CD4-positive, alpha-beta T cell treated with Interleukin-1 beta for 1 hour (primary cell): ENCODE data around the gene UBR4.

Experiments used
- DNase-seq, 2 donors: peaks; one replicate each; pipeline ENCODE4 v3.0.0-alpha.2; 2020 to 2022

Gene UBR4

GRCh38 chr1:19187852-19188251 is 22.2 kb downstream of the UBR4 start:
- no peak for DNase-seq

- no peak for DNase-seq
These were observed 24.1 kb downstream of the UBR4 start for GRCh38 chr1:19186001-19186400.

- no peak for DNase-seq
These were observed 27.8 kb downstream of the UBR4 start for GRCh38 chr1:19182223-19182622.

- DNase-seq = peak in 1 of 2 donors; percentile 8
These were observed 29.8 kb downstream of the UBR4 start for GRCh38 chr1:19180265-19180657.

GRCh38 chr1:19179597-19180264 is 30.3 kb downstream of the UBR4 start:
- peak; percentile 32 to 37 for DNase-seq

GRCh38 chr1:19178734-19179398 is 31.2 kb downstream of the UBR4 start:
- DNase-seq = no peak

GRCh38 chr1:19177811-19178210 is 32.3 kb downstream of the UBR4 start:
- DNase-seq = no peak

GRCh38 chr1:19169642-19170041 is 40.4 kb downstream of the UBR4 start:
- DNase-seq = no peak

- no peak for DNase-seq
These were observed 42.9 kb downstream of the UBR4 start for GRCh38 chr1:19167140-19167539.

- no peak for DNase-seq
These were observed 44.0 kb downstream of the UBR4 start for GRCh38 chr1:19166066-19166465.

GRCh38 chr1:19165501-19165900 is 44.6 kb downstream of the UBR4 start:
- no peak for DNase-seq

- DNase-seq = no peak
These were observed 45.6 kb downstream of the UBR4 start for GRCh38 chr1:19164274-19165015.

GRCh38 chr1:19163261-19163660 is 46.8 kb downstream of the UBR4 start:
- DNase-seq = no peak

GRCh38 chr1:19160831-19161230 is 49.2 kb downstream of the UBR4 start:
- DNase-seq = no peak

GRCh38 chr1:19157653-19158052 is 52.4 kb downstream of the UBR4 start:
- no peak for DNase-seq

GRCh38 chr1:19156676-19157075 is 53.4 kb downstream of the UBR4 start:
- DNase-seq = no peak

GRCh38 chr1:19154876-19155275 is 55.2 kb downstream of the UBR4 start:
- no peak for DNase-seq

GRCh38 chr1:19153169-19153568 is 56.9 kb downstream of the UBR4 start:
- DNase-seq = no peak

GRCh38 chr1:19151537-19151936 is 58.5 kb downstream of the UBR4 start:
- DNase-seq = no peak

GRCh38 chr1:19149736-19150135 is 60.3 kb downstream of the UBR4 start:
- DNase-seq = no peak

GRCh38 chr1:19140465-19140864 is 69.6 kb downstream of the UBR4 start:
- no peak for DNase-seq

- no peak for DNase-seq
These were observed 70.4 kb downstream of the UBR4 start for GRCh38 chr1:19139711-19140110.

GRCh38 chr1:19138958-19139581 is 71.0 kb downstream of the UBR4 start:
- no peak for DNase-seq

GRCh38 chr1:19138331-19138730 is 71.7 kb downstream of the UBR4 start:
- DNase-seq = no peak
